Neural cell (in vitro differentiated cells): ENCODE results near the gene CDK5R1. TPM values are rescaled to one million over a fixed set of nuclear protein-coding genes. Genes with fewer than 3 reads are reported as not detected.

Source experiments
- H2AFZ ChIP-seq: fragments of 200-600, 300-800 bp; sonication (generic), shearing (Covaris generic); 2 replicates; pipeline ENCODE4 v1.6.0; 2014; ENCODE audit warnings: low read depth, mild to moderate bottlenecking, antibody characterized with exemption, low read length, moderate library complexity
- H3F3A ChIP-seq: fragments of 200-600 bp; shearing (Covaris generic); 2 replicates; pipeline ENCODE4 v1.6.1; 2016; ENCODE audit warnings: mild to moderate bottlenecking, moderate library complexity, mixed read lengths, antibody characterized with exemption, low read length; ENCODE audit not compliant: insufficient read depth, poor library complexity, severe bottlenecking
- H3K27ac ChIP-seq: fragments of 200-600, 300-800 bp; sonication (generic), shearing (Covaris generic); 2 replicates; pipeline ENCODE4 v1.5.1; 2014; ENCODE audit warnings: mild to moderate bottlenecking, low read length, moderate library complexity
- H3K27me3 ChIP-seq: fragments of 300-800, 200-600 bp; sonication (generic), shearing (Covaris generic); 2 replicates; pipeline ENCODE4 v1.6.0; 2014; ENCODE audit warnings: mild to moderate bottlenecking, low read depth, low read length, moderate library complexity; ENCODE audit not compliant: insufficient read depth
- H3K36me3 ChIP-seq: fragments of 300-800, 200-600 bp; sonication (generic), shearing (Covaris generic); 2 replicates; pipeline ENCODE4 v1.5.1; 2014; ENCODE audit warnings: mild to moderate bottlenecking, antibody characterized with exemption, low read length, moderate library complexity; ENCODE audit not compliant: insufficient read depth
- H3K4me2 ChIP-seq: fragments of 300-800, 200-600 bp; sonication (generic), shearing (Covaris generic); 2 replicates; pipeline ENCODE4 v1.6.0; 2014; ENCODE audit warnings: mild to moderate bottlenecking, low read length
- H3K4me3 ChIP-seq: fragments of 300-800, 200-600 bp; sonication (generic), shearing (Covaris generic); 2 replicates; pipeline ENCODE4 v1.5.1; 2014; ENCODE audit warnings: mild to moderate bottlenecking, low read length, moderate library complexity
- H3K79me2 ChIP-seq: fragments of 200-600 bp; shearing (Covaris generic); replicated peaks from 2 replicates; pipeline ENCODE4 v1.6.0; 2014; ENCODE audit warnings: mild to moderate bottlenecking, low read length, moderate library complexity; ENCODE audit not compliant: insufficient read depth
- H3K9ac ChIP-seq: fragments of 300-800, 200-600 bp; sonication (generic), shearing (Covaris generic); 2 replicates; pipeline ENCODE4 v1.6.1; 2016; ENCODE audit warnings: mild to moderate bottlenecking, low read length, mixed read lengths
- H3K9me2 ChIP-seq: fragments of 200-600 bp; shearing (Covaris generic); 2 replicates; pipeline ENCODE4 v1.6.1; 2016; ENCODE audit warnings: mild to moderate bottlenecking, low read length, mixed read lengths; ENCODE audit not compliant: insufficient read depth
- H3K9me3 ChIP-seq: fragments of 200-600, 300-800 bp; sonication (generic), shearing (Covaris generic); 2 replicates; pipeline ENCODE4 v1.6.1; 2016; ENCODE audit warnings: mild to moderate bottlenecking, mixed run types, low read length, moderate library complexity, mixed read lengths
- H4K20me1 ChIP-seq: fragments of 200-600 bp; shearing (Covaris generic); 2 replicates; pipeline ENCODE4 v1.6.1; 2016; ENCODE audit warnings: mild to moderate bottlenecking, mixed run types; ENCODE audit not compliant: insufficient read depth
- CTCF ChIP-seq: fragments of 450-650 bp; IDR thresholded peaks from 2 replicates; pipeline ENCODE4 v1.5.1; 2014; ENCODE audit warnings: antibody characterized with exemption, mild to moderate bottlenecking, moderate library complexity; ENCODE audit not compliant: poor library complexity, severe bottlenecking
- EP300 ChIP-seq: fragments of 450-650 bp; conservative IDR thresholded peaks from 2 replicates; pipeline ENCODE4 v1.6.1; 2014; ENCODE audit warnings: antibody characterized with exemption, mild to moderate bottlenecking, moderate library complexity; ENCODE audit not compliant: poor library complexity, severe bottlenecking
- EZH2 ChIP-seq: fragments of 200-600, 300-800 bp; shearing (Covaris generic), sonication (generic); IDR thresholded peaks from 2 replicates; pipeline ENCODE4 v1.6.1; 2014; ENCODE audit warnings: antibody characterized with exemption, low read length, borderline replicate concordance, mild to moderate bottlenecking; ENCODE audit not compliant: insufficient read depth, poor library complexity, severe bottlenecking
- MXI1 ChIP-seq: fragments of 450-650 bp; conservative IDR thresholded peaks from 2 replicates; pipeline ENCODE4 v1.6.1; 2014; ENCODE audit warnings: antibody characterized with exemption, mild to moderate bottlenecking; ENCODE audit not compliant: poor library complexity, severe bottlenecking
- POLR2AphosphoS5 ChIP-seq: IDR thresholded peaks from 2 replicates; pipeline ENCODE4 v1.6.1; 2012
- RAD21 ChIP-seq: fragments of 450-650 bp; conservative IDR thresholded peaks from 2 replicates; pipeline ENCODE4 v1.6.1; 2014; ENCODE audit warnings: antibody characterized with exemption, mild to moderate bottlenecking, moderate library complexity
- REST ChIP-seq: IDR thresholded peaks from 2 replicates; pipeline ENCODE4 v1.6.1; 2012; ENCODE audit warnings: borderline replicate concordance
- SMC3 ChIP-seq: fragments of 450-650 bp; conservative IDR thresholded peaks from 2 replicates; pipeline ENCODE4 v1.6.1; 2014; ENCODE audit warnings: antibody characterized with exemption, mild to moderate bottlenecking, moderate library complexity; ENCODE audit not compliant: poor library complexity
- TAF1 ChIP-seq: IDR thresholded peaks from 2 replicates; pipeline ENCODE4 v1.6.1; 2012; ENCODE audit warnings: low read depth
- polyA plus RNA-seq: library from polyadenylated mRNA; depleted of rRNA; stranded (reverse); fragments of >200 nt; gene quantifications from 2 replicates; pipeline ENCODE4 v1.2.3, GENCODE V29; 2014

The CDK5R1 gene
- polyA plus RNA-seq, 1 donor from 2014 or later: 199 TPM

DNA sequence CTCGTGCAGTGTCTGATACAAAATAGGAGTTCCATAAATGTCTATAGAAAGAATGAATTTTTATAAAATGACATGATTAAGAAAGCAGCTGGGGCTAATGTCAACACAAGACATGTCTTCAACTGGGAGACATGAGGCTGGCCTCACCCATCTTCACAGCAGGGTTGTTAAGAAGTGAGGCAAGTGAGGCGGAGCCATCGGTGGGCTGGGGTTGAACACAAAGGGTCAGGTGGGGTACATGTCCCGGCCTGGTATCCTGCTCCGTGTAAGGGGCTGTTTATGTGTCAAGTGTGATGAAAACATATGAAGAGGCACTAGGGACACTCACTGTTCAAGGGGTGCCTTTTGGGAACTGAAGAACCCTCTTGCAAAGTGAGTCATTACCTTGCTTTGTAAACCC is 22.1 kb downstream of the CDK5R1 start:
- Histone ChIP-seq H3K9ac (no peak overlapping the region), H3K27ac (no peak overlapping the region), H3K79me2 (no peaks in the 10 kb centered on the region), H3K9me3 (no peaks in the 10 kb centered on the region), H3K4me2 (no peak overlapping the region), H3F3A (no peaks in the 10 kb centered on the region), H3K27me3 (no peaks in the 10 kb centered on the region), H3K36me3 (no peaks in the 10 kb centered on the region), H4K20me1 (no peaks in the 10 kb centered on the region), H3K4me3 (no peak overlapping the region), H3K9me2 (no peaks in the 10 kb centered on the region), H2AFZ (no peak overlapping the region)
- TF ChIP-seq EP300: no peak
- no peak for TF ChIP-seq EZH2
- TF ChIP-seq TAF1: no peak
- TF ChIP-seq SMC3: no peak
- no peak for TF ChIP-seq MXI1
- TF ChIP-seq CTCF: no peak
- TF ChIP-seq RAD21: no peak

GRCh38 chr17:32510466-32510865 is 23.7 kb downstream of the CDK5R1 start:
- Histone ChIP-seq H3K36me3 (no peaks in the 10 kb centered on the region), H3K9ac (no peak overlapping the region), H3K9me2 (no peaks in the 10 kb centered on the region), H3F3A (no peaks in the 10 kb centered on the region), H3K4me2 (no peak overlapping the region), H3K27ac (no peak overlapping the region), H3K4me3 (no peak overlapping the region), H3K27me3 (no peaks in the 10 kb centered on the region), H3K9me3 (no peaks in the 10 kb centered on the region), H2AFZ (no peak overlapping the region), H3K79me2 (no peaks in the 10 kb centered on the region), H4K20me1 (no peaks in the 10 kb centered on the region)
- TF ChIP-seq SMC3 (no peak), RAD21 (no peak)

GRCh38 chr17:32512328-32512727 is 25.5 kb downstream of the CDK5R1 start:
- H3K36me3 ChIP-seq: no peaks in the 10 kb centered on the region
- no peak overlapping the region for H3K4me3 ChIP-seq
- no peaks in the 10 kb centered on the region for H3K9me3 ChIP-seq
- H4K20me1 ChIP-seq: no peaks in the 10 kb centered on the region
- H3K9ac ChIP-seq: no peak overlapping the region
- no peaks in the 10 kb centered on the region for H3K9me2 ChIP-seq
- H3K27me3 ChIP-seq: no peaks in the 10 kb centered on the region
- TF ChIP-seq TAF1 (no peak), SMC3 (no peak), EP300 (no peak), MXI1 (no peak), REST (no peak), RAD21 (no peak), EZH2 (no peak), CTCF (no peak), POLR2AphosphoS5 (no peak)
- no peak overlapping the region for H3K27ac ChIP-seq
- no peak overlapping the region for H3K4me2 ChIP-seq
- H3F3A ChIP-seq: no peaks in the 10 kb centered on the region
- H2AFZ ChIP-seq: no peak overlapping the region
- H3K79me2 ChIP-seq: no peaks in the 10 kb centered on the region
